K562 (cell line): Measurements from ENCODE around the gene TMEM205. TPM values are rescaled to one million over a fixed set of nuclear protein-coding genes. Genes with fewer than 3 reads are reported as not detected.

Experiments
- ELF1 ChIP-seq: fragments of 200-800 bp; sonication (Bioruptor generic); IDR thresholded peaks from 2 replicates; pipeline ENCODE4 v1.6.1; 2016; ENCODE audit warnings: missing genetic modification characterization, missing compliant biosample characterization
- FOS ChIP-seq: IDR thresholded peaks from 3 replicates; pipeline ENCODE4 v1.6.1; 2011; ENCODE audit not compliant: insufficient read length; ENCODE audit errors: extremely low read depth
- GABPB1 ChIP-seq: sonication (generic); formaldehyde crosslinking; IDR thresholded peaks from 2 replicates; pipeline ENCODE4 v1.8.0; 2022; ENCODE audit warnings: mild to moderate bottlenecking, missing genetic modification reagents
- KHSRP ChIP-seq: fragments of 450-650 bp; IDR thresholded peaks from 2 replicates; pipeline ENCODE4 v1.6.1; 2017
- L3MBTL2 ChIP-seq: fragments of 450-650 bp; IDR thresholded peaks from 2 replicates; pipeline ENCODE4 v1.6.1; 2016; ENCODE audit warnings: mild to moderate bottlenecking, moderate library complexity
- MAFK ChIP-seq: IDR thresholded peaks from 2 replicates; pipeline ENCODE4 v1.6.1; 2011; ENCODE audit warnings: low read length, improper control_type of control experiment
- NFYB ChIP-seq: IDR thresholded peaks from 2 replicates; pipeline ENCODE4 v1.6.1; 2011; ENCODE audit warnings: mild to moderate bottlenecking, moderate library complexity; ENCODE audit not compliant: insufficient read length; ENCODE audit errors: extremely low read depth
- NR3C1 ChIP-seq: sonication (generic); formaldehyde crosslinking; IDR thresholded peaks from 2 replicates; pipeline ENCODE4 v1.8.1; 2022; ENCODE audit warnings: missing genetic modification reagents
- PHF8 ChIP-seq: fragments of 200-600 bp; sonication (generic); IDR thresholded peaks from 2 replicates; pipeline ENCODE4 v1.6.1; 2012; ENCODE audit warnings: mixed run types, mild to moderate bottlenecking, inconsistent platforms, low read length, moderate library complexity, borderline replicate concordance
- POLR2H ChIP-seq: IDR thresholded peaks from 2 replicates; pipeline ENCODE4 v1.6.1; 2016; ENCODE audit warnings: missing genetic modification characterization, low read depth, mild to moderate bottlenecking, control low read depth, missing compliant biosample characterization, moderate library complexity
- SPI1 ChIP-seq: IDR thresholded peaks from 2 replicates; pipeline ENCODE4 v1.6.1; 2011; ENCODE audit warnings: low read depth, low read length, control low read depth, borderline replicate concordance
- ZFX ChIP-seq: sonication (generic); formaldehyde crosslinking; IDR thresholded peaks from 2 replicates; pipeline ENCODE4 v1.8.0; 2022; ENCODE audit warnings: mild to moderate bottlenecking, missing genetic modification reagents, moderate library complexity
- ZNF75A ChIP-seq: fragments of 450-650 bp; formaldehyde crosslinking; IDR thresholded peaks from 2 replicates; pipeline ENCODE4 v1.4.0; 2020; ENCODE audit warnings: mild to moderate bottlenecking
- polyA plus RNA-seq, 8 experiments: library from polyadenylated mRNA; depleted of rRNA in 4 of 8; stranded (reverse) in 5 of 8; unstranded in 3 of 8; fragments of >200 nt; fragmentation: Nextera tagmentation in 2 of 8; fragmentation: Illumina TruSeq in 1 of 8; extraction: Ambion mirVana in 2 of 8; extraction: Trizol in 1 of 8; gene quantifications; 2 replicates each; pipeline versions ENCODE4 v1.2.1 to v1.2.3, GENCODE V29; 2011 to 2014; ENCODE audit warnings: inconsistent platforms in 1 of 8, missing spikeins in 1 of 8
- total RNA-seq, 7 experiments: library from RNA; depleted of rRNA in 6 of 7; stranded (reverse); fragments of >200 nt in 6 of 7; fragmentation: Illumina TruSeq in 2 of 7; extraction: Trizol in 2 of 7; gene quantifications; 2 replicates each; pipeline versions ENCODE4 v1.2.1 to v1.2.3, GENCODE V29; 2011 to 2021; ENCODE audit warnings: low replicate concordance in 1 of 7
- TF ChIP-seq, protein P1 (sequence below): fragments of 450-650 bp; formaldehyde crosslinking; IDR thresholded peaks from 2 replicates; pipeline ENCODE4 v1.4.0; 2020; ENCODE audit warnings: mild to moderate bottlenecking
- TF ChIP-seq, protein P2 (sequence below): sonication (generic); formaldehyde crosslinking; IDR thresholded peaks from 2 replicates; pipeline ENCODE4 v1.9.0; 2022; ENCODE audit warnings: mild to moderate bottlenecking, missing genetic modification reagents
- TF ChIP-seq, protein P3 (sequence below): fragments of 450-650 bp; IDR thresholded peaks from 2 replicates; pipeline ENCODE4 v1.6.1; 2016; ENCODE audit warnings: low read depth, mild to moderate bottlenecking, moderate library complexity
- TF ChIP-seq, protein P4 (sequence below): sonication (generic); formaldehyde crosslinking; IDR thresholded peaks from 2 replicates; pipeline ENCODE4 v1.8.1; 2022; ENCODE audit warnings: missing genetic modification reagents
- TF ChIP-seq, protein P5 (sequence below): fragments of 250-450 bp; sonication (Bioruptor Pico); IDR thresholded peaks from 2 replicates; pipeline ENCODE4 v1.5.0; 2022; ENCODE audit warnings: mild to moderate bottlenecking
- TF ChIP-seq, protein P6 (sequence below): fragments of 450-650 bp; formaldehyde crosslinking; IDR thresholded peaks from 2 replicates; pipeline ENCODE4 v1.4.0; 2020; ENCODE audit warnings: mild to moderate bottlenecking, mixed read lengths
- TF ChIP-seq, protein P7 (sequence below): fragments of 200-800 bp; sonication (Bioruptor generic); IDR thresholded peaks from 2 replicates; pipeline ENCODE4 v1.6.1; 2017; ENCODE audit warnings: missing genetic modification characterization, missing compliant biosample characterization

TMEM205 gene
- total and polyA plus RNA-seq, 9 of the 15 experiments (the other 6 are each of a cell fraction or from before 2014, with no cell fraction given): 21.3 to 81.5 (median 44.1) TPM

DNA sequence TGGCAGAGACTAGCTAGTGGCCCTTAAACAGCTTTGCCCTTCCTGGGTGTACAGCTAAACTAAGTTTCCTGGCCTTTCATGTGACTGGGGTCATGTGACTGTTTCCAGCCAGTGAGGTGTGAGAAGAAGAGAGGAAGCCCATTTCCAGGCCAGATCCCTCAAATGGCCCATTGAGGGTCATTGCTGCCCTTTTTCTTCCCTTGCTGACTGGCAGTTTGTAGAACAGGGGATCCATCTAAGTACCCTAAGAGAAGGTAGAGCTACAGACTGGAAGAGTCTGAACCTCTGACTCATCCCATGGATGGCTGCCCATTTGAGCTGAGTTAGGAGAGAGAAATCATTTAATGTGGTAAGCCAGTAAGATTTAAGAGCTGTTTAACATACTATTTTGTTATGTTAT lies 31.2 kb upstream of the TMEM205 start (continued):
- TF ChIP-seq, protein P1, sequence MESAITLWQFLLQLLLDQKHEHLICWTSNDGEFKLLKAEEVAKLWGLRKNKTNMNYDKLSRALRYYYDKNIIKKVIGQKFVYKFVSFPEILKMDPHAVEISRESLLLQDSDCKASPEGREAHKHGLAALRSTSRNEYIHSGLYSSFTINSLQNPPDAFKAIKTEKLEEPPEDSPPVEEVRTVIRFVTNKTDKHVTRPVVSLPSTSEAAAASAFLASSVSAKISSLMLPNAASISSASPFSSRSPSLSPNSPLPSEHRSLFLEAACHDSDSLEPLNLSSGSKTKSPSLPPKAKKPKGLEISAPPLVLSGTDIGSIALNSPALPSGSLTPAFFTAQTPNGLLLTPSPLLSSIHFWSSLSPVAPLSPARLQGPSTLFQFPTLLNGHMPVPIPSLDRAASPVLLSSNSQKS (CRISPR knock-in tag): no peak
- TF ChIP-seq FOS (peak; percentile 43), NR3C1 (CRISPR knock-in tag) (no peak), POLR2H (tag) (peak; percentile 40; the same call in 1 of the 2 replicates), ZFX (CRISPR knock-in tag) (no peak), MAFK (no peak), SPI1 (peak; percentile 77), NFYB (peak; percentile 39), L3MBTL2 (peak; percentile 46; the same call in 1 of the 2 replicates), ZNF75A (peak; percentile 24; the same call in 1 of the 2 replicates), PHF8 (no peak), KHSRP (no peak), ELF1 (tag) (peak; percentile 45; the same call in 1 of the 2 replicates), GABPB1 (CRISPR knock-in tag) (peak; percentile 32; the same call in 1 of the 2 replicates)
- TF ChIP-seq, protein P2, sequence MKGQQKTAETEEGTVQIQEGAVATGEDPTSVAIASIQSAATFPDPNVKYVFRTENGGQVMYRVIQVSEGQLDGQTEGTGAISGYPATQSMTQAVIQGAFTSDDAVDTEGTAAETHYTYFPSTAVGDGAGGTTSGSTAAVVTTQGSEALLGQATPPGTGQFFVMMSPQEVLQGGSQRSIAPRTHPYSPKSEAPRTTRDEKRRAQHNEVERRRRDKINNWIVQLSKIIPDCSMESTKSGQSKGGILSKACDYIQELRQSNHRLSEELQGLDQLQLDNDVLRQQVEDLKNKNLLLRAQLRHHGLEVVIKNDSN: peak; percentile 92
- TF ChIP-seq, protein P3, sequence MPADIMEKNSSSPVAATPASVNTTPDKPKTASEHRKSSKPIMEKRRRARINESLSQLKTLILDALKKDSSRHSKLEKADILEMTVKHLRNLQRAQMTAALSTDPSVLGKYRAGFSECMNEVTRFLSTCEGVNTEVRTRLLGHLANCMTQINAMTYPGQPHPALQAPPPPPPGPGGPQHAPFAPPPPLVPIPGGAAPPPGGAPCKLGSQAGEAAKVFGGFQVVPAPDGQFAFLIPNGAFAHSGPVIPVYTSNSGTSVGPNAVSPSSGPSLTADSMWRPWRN: no peak
- TF ChIP-seq, protein P4, sequence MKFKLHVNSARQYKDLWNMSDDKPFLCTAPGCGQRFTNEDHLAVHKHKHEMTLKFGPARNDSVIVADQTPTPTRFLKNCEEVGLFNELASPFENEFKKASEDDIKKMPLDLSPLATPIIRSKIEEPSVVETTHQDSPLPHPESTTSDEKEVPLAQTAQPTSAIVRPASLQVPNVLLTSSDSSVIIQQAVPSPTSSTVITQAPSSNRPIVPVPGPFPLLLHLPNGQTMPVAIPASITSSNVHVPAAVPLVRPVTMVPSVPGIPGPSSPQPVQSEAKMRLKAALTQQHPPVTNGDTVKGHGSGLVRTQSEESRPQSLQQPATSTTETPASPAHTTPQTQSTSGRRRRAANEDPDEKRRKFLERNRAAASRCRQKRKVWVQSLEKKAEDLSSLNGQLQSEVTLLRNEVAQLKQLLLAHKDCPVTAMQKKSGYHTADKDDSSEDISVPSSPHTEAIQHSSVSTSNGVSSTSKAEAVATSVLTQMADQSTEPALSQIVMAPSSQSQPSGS: no peak
- TF ChIP-seq, protein P5, sequence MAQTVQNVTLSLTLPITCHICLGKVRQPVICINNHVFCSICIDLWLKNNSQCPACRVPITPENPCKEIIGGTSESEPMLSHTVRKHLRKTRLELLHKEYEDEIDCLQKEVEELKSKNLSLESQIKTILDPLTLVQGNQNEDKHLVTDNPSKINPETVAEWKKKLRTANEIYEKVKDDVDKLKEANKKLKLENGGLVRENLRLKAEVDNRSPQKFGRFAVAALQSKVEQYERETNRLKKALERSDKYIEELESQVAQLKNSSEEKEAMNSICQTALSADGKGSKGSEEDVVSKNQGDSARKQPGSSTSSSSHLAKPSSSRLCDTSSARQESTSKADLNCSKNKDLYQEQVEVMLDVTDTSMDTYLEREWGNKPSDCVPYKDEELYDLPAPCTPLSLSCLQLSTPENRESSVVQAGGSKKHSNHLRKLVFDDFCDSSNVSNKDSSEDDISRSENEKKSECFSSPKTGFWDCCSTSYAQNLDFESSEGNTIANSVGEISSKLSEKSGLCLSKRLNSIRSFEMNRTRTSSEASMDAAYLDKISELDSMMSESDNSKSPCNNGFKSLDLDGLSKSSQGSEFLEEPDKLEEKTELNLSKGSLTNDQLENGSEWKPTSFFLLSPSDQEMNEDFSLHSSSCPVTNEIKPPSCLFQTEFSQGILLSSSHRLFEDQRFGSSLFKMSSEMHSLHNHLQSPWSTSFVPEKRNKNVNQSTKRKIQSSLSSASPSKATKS (CRISPR knock-in tag): 0 out of 2 replicates have a peak, but pooled peaks have one; percentile 11
- TF ChIP-seq, protein P6, sequence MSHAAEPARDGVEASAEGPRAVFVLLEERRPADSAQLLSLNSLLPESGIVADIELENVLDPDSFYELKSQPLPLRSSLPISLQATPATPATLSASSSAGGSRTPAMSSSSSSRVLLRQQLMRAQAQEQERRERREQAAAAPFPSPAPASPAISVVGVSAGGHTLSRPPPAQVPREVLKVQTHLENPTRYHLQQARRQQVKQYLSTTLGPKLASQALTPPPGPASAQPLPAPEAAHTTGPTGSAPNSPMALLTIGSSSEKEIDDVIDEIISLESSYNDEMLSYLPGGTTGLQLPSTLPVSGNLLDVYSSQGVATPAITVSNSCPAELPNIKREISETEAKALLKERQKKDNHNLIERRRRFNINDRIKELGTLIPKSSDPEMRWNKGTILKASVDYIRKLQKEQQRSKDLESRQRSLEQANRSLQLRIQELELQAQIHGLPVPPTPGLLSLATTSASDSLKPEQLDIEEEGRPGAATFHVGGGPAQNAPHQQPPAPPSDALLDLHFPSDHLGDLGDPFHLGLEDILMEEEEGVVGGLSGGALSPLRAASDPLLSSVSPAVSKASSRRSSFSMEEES (CRISPR knock-in tag): peak; percentile 98
- TF ChIP-seq, protein P7, sequence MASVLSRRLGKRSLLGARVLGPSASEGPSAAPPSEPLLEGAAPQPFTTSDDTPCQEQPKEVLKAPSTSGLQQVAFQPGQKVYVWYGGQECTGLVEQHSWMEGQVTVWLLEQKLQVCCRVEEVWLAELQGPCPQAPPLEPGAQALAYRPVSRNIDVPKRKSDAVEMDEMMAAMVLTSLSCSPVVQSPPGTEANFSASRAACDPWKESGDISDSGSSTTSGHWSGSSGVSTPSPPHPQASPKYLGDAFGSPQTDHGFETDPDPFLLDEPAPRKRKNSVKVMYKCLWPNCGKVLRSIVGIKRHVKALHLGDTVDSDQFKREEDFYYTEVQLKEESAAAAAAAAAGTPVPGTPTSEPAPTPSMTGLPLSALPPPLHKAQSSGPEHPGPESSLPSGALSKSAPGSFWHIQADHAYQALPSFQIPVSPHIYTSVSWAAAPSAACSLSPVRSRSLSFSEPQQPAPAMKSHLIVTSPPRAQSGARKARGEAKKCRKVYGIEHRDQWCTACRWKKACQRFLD (CRISPR knock-in tag): peak; percentile 55; the same call in 1 of the 2 replicates
